HG03378 (cell line): Measurements from ENCODE around the gene WSB2.
"Not testable (repeated sequence)": the region's sequence is repeated elsewhere in the genome, so short reads cannot be mapped to it uniquely, and the experiment has no call there.

Experiments used
- ATAC-seq: cut with Tn5 transposase; IDR thresholded peaks from one replicate; pipeline ENCODE4 v1.9.1; 2021; ENCODE audit warnings: mild to moderate bottlenecking, moderate library complexity; ENCODE audit not compliant: unreplicated experiment

The WSB2 gene

DNA sequence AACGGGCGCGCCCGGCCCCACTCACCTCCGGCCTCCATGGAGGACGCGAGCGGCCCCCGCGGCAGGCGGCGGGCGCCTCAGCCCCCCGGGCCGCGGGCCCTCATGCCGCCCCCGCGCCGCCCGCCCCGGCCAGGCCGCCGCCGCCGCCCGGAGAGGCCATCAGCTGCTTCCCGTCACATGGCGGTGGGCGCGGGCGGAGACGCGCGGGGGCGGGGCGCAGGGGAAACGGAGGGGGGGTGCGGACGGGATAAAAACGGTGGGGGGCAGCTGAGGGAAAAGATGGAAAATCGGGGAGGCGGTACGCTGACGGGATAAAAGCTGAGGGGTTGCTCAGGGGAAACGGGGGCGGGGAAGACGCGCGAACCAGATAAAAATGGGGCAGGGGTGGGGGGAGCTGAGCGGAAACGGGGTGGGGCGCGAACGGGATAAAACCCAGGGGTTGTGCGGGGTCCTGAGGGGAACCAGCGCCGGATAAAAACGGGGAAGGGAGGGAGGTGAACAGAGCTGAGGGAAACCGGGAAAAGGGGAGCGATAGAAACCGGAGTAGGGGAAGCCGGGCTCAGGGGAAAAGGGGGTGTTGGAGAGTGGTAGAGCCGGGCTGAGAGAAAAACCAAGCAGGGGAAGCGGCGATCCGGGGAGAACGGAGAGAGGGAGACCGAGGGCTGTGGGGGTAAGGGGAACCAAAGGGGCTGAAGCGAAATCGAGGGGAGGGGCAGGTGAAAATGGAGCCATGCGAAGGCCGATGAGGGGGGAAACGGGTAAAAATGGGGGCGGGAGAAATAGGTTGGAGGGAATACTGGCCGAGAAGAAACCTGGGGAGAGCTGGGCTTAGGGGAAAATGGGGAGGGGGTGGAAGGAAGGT, at the start of gene WSB2:
Gene WSB2, minus strand, starts transcription at position 169 of the 862 bp plus-strand sequence. Its CDS starts 131 bp downstream, at position 38.
- no peak for ATAC-seq

GRCh38 chr12:118109088-118109487, 48.1 kb upstream of the WSB2 start:
- ATAC-seq = no peak

DNA sequence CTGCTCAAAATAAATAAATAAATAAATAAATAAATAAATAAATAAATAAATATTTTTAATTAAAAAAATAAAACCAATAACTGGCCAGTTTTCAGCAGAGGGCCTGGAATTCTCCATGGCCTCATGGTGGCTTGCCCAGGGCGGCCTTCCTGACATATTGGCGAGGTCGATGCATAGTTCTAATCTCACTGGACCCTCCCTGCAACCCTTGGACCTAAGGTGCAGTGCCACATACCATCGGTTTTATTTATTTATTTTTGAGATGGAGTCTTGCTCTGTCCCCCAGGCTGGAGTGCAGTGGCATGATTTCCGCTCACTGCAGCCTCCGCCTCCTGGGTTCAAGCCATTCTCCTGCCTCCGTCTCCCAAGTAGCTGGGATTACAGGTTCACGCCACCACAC, 46.7 kb upstream of the WSB2 start:
- no peak for ATAC-seq

DNA sequence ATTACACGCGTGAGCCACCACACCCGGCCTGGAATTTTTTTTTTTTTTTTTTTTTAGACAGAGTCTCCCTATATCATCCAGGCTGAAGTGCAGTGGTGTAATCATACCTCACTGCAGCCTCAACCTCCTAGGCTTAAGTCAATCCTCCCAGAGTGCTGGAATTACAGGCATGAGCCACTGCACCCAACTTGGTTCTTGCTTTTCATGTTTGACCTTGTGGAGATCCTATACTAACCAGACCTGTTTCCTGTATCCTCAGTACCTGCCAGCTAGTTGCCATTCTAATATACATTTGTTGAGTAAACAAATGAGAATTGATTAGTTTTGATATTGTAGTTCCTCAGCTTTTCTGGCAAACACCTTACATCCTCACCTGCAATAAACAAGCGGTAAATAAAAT, 46.0 kb upstream of the WSB2 start:
- no peak for ATAC-seq

GRCh38 chr12:118103601-118104382, 42.8 kb upstream of the WSB2 start, which contains the start of gene VSIG10:
Gene VSIG10, minus strand, starts transcription at chr12:118104011. Its CDS starts 340 bp downstream, at chr12:118103671.
- no peak for ATAC-seq

DNA sequence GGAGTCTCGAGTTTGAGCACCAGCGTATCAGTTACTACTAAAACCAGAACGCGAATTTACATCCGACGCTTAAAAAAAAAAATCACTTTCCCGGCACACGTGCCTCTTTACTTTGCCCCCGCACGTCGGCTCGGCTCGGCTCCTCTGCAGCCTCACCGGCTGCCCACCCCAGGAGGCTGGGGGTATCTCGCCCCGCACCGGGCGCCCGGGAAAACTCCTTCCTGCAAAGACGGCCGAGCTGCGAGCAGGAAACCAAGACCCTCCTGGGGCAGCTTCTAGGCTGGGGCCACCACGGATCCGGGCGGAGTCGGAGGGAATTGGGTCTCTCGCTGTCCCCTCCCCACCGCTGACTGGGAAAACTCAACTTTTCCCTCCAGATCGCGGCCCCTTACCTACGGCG, 42.2 kb upstream of the WSB2 start:
- ATAC-seq = no peak

DNA sequence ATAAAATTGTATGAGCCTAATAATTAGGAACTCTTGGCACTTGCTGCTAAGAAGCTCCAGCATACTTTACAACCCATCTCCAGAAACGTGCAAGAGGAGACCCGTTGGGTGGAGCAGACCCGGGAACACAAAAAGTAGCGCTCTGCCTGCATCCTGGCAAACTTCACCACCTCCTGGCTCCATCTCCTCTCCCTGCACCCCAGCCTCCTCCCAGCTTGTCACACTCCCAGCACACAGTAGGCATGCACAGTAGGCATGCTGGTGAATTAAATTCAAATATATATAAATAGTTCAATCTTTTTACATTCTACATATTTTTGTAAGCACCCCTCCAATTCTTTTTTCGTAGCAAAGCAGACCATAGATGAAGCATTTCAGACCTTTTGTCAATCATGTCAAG, 41.6 kb upstream of the WSB2 start:
- no peak for ATAC-seq

DNA sequence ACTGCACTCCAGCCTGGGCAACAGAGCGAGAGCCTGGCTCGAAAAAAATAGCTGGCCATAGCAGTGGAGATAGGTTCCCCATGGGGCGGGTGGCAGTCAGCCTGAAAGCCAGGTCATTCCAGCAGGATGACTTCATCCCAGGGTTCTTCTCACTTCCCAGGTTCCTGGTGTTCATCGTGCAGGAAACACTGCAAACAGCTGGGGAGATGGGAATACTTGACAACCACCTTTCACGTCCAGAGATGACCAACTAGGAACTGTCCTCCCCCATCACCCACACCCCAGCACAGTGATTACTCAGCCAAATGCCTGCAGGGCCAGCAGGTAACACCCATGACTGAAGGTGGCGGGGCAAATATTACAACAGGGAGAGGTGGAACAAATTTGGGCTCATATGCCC, 41.1 kb upstream of the WSB2 start:
- ATAC-seq = no peak

DNA sequence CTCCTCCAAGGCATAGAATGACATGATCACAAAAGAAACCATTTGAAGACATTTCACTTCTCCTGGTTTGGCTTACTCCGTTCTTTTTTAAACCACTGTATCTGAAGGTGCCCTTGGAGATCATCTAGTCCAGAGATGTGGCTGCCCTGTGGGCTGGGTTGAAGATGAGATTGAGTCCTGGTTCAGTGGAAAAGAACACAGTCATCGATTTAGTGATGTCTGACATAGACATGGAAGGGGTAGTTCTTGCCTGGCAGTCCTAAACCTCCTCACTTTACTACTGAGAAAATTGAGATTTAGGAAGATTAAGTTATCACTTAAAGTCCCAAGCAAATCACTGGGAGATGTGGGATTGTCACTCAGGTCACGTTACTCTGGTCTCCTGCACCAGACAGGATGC, 40.1 kb upstream of the WSB2 start:
- no peak for ATAC-seq

GRCh38 chr12:118098911-118099671, 38.1 kb upstream of the WSB2 start:
- ATAC-seq = no peak

DNA sequence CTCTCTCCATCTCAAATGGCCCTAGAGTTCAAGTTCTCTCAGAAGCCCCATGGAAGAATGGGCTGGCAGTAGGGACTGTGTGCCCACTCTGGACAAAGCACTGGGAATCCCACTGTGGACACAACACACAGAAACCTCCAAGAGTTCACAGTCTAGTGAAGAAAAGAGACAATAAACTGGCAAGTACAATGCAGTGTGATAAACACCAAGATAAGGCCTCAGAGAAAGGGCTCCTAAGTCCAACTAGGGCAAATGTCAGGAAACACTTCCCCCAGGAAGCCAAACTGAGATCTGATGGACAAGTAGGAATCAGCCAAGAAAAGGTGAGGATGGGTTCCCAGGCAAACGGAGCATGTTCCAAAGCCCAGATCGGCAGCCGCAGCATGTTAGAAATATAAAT, 37.4 kb upstream of the WSB2 start:
- no peak for ATAC-seq

DNA sequence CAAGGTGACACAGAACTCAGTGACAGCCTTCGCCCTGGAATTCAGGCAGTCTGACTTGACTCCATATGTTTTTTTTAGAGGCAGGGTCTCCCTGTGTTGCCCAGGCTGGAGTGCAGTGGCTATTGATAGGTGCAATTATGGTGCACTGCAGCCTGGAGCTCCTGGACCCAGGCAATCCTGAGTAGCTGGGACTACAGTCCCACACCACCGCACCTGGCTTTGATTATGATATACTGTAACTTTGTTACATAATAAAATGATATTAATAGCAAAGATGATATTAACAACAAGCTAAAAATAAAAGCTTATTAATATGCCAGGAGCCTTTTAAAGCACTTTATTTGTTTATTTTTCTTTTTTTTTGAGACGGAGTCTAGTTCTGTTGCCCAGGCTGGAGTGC, 33.1 kb upstream of the WSB2 start:
- ATAC-seq = no peak

GRCh38 chr12:118089782-118090181, 28.8 kb upstream of the WSB2 start:
- no peak for ATAC-seq

GRCh38 chr12:118082161-118082560, 21.2 kb upstream of the WSB2 start:
- ATAC-seq = no peak

- ATAC-seq = not testable (repeated sequence)
Observed at GRCh38 chr12:118081521-118081920, 20.5 kb upstream of the WSB2 start.

DNA sequence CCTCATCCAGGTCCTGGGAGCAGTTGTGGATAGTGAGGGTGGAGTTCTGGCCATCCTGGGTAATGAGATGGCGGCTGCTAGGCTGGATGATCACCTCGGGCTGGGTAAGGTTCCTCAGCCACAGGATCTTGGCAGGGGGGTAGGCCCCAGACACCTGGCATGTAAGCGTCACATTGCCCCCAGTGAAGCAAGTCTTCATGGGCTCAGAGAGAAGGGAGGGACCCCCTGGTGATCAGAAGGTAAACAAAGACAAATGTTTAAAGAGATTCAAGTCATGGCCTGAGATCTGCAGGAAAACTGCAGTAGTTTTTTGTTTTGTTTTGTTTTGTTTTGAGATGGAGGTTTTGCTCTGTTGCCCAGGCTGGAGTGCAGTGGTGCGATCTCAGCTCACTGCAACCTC, 12.8 kb upstream of the WSB2 start:
- ATAC-seq = no peak

DNA sequence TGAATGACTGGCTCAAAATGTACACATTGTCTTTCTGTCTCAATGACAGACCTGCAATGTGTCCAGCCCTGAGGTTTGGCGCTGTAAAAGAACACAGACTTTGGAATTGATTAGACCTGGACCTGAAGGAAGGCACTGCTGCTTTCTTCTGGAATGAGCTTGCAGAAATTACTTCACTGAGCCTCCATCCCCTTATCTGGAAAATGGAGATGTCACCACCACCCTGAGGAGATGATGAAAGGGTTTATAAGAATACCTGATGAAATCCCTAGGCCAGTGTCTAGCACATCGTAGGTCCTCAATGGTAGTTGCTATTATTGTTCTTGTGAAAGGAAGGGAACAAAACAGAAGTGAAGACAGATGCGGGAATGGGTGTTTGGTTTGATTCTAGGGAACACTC, 9.7 kb upstream of the WSB2 start:
- no peak for ATAC-seq

GRCh38 chr12:118068445-118068844, 7.5 kb upstream of the WSB2 start:
- no peak for ATAC-seq

GRCh38 chr12:118065380-118065779, 4.4 kb upstream of the WSB2 start:
- ATAC-seq = no peak

DNA sequence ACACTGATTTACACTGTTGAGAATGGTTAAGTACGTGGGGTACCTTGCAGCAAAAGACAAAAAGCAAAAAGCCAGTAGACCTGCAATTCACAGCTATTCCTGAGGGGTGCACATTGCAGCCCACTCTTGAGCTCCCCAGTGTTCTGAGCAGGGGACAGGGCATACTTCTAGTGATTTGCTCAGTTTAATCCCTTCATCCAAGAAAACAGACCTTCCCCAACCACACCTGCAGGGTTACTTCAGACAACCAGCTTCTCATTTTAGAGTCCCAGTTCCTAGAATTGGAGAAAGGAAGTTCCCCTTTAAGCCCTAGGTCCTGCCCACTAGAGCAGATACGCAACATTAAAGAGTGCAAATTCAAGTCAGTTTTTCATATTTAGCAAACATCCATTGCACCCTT, 3.6 kb upstream of the WSB2 start:
- no peak for ATAC-seq
